ENCODE results near the gene ALKAL2. TPM values are rescaled to one million over a fixed set of nuclear protein-coding genes. Genes with fewer than 3 reads are reported as not detected.

ALKAL2 gene
- total RNA-seq, 4 donors from 2014 or later, result 1.6 to 9.1 (median 3.6) TPM; not detected in 1

- H3K4me3 ChIP-seq, result no peak overlapping the region
- no peaks in the 10 kb centered on the region for H3K9me3 ChIP-seq
- H3K36me3 ChIP-seq, result no peaks in the 10 kb centered on the region
- H3K27me3 ChIP-seq, result no peaks in the 10 kb centered on the region
- peak overlapping the region in 2 of 4 donors; percentile 31 to 96 for H3K27ac ChIP-seq
- DNase-seq, result peak in 1 of 3 donors; percentile 55
- TF ChIP-seq CTCF (IDR thresholded peaks at IDR 0.05) (no peak), POLR2A (IDR thresholded peaks at IDR 0.05) (no peak)
- H3K4me1 ChIP-seq, result peaks cover 0 to 2% (median under 1%) of the 10 kb centered on the region in 4 donors
Measured at GRCh38 chr2:260507-261161, 27.3 kb downstream of the ALKAL2 start.

GRCh38 chr2:259789-260331 lies 28.0 kb downstream of the ALKAL2 start:
- no peaks in the 10 kb centered on the region for H3K4me1 ChIP-seq
- H3K27me3 ChIP-seq, result no peaks in the 10 kb centered on the region
- no peak for DNase-seq
- peak overlapping the region in 2 of 4 donors; percentile 31 to 96 for H3K27ac ChIP-seq
- H3K9me3 ChIP-seq, result no peaks in the 10 kb centered on the region
- no peak overlapping the region for H3K4me3 ChIP-seq
- TF ChIP-seq CTCF (IDR thresholded peaks at IDR 0.05) (no peak), POLR2A (IDR thresholded peaks at IDR 0.05) (no peak)
- no peaks in the 10 kb centered on the region for H3K36me3 ChIP-seq

- no peak overlapping the region for H3K27ac ChIP-seq
- TF ChIP-seq CTCF (IDR thresholded peaks at IDR 0.05) (no peak), POLR2A (IDR thresholded peaks at IDR 0.05) (no peak)
- H3K4me1 ChIP-seq, result no peaks in the 10 kb centered on the region
- no peaks in the 10 kb centered on the region for H3K36me3 ChIP-seq
- H3K27me3 ChIP-seq, result no peaks in the 10 kb centered on the region
- no peak overlapping the region for H3K4me3 ChIP-seq
- no peak for DNase-seq
- H3K9me3 ChIP-seq, result no peaks in the 10 kb centered on the region
Measured at GRCh38 chr2:258933-259332, 29.0 kb downstream of the ALKAL2 start.

- Histone ChIP-seq H3K9me3 (no peaks in the 10 kb centered on the region), H3K36me3 (no peaks in the 10 kb centered on the region), H3K27me3 (no peaks in the 10 kb centered on the region), H3K27ac (no peak overlapping the region), H3K4me3 (no peak overlapping the region), H3K4me1 (no peaks in the 10 kb centered on the region)
- no peak for DNase-seq
- TF ChIP-seq CTCF (IDR thresholded peaks at IDR 0.05) (no peak), POLR2A (IDR thresholded peaks at IDR 0.05) (no peak)
Measured at GRCh38 chr2:257842-258241, 30.0 kb downstream of the ALKAL2 start.

GRCh38 chr2:257429-257828 lies 30.5 kb downstream of the ALKAL2 start:
- H3K36me3 ChIP-seq, result peaks cover 0 to 3% (median 0%) of the 10 kb centered on the region in 3 donors
- no peak for DNase-seq
- H3K27me3 ChIP-seq, result no peaks in the 10 kb centered on the region
- H3K27ac ChIP-seq, result no peak overlapping the region
- TF ChIP-seq CTCF (IDR thresholded peaks at IDR 0.05), result no peak
- H3K4me1 ChIP-seq, result no peaks in the 10 kb centered on the region
- no peaks in the 10 kb centered on the region for H3K9me3 ChIP-seq
- no peak overlapping the region for H3K4me3 ChIP-seq
